HG02981 (cell line): ENCODE data around the gene MBNL2.
"Not testable (repeated sequence)": the region's sequence is repeated elsewhere in the genome, so short reads cannot be mapped to it uniquely, and the experiment has no call there.

ENCODE experiments used
- ATAC-seq: cut with Tn5 transposase; IDR thresholded peaks from one replicate; pipeline ENCODE4 v1.9.1; 2021; ENCODE audit warnings: mild to moderate bottlenecking, moderate library complexity; ENCODE audit not compliant: unreplicated experiment

Gene MBNL2

DNA sequence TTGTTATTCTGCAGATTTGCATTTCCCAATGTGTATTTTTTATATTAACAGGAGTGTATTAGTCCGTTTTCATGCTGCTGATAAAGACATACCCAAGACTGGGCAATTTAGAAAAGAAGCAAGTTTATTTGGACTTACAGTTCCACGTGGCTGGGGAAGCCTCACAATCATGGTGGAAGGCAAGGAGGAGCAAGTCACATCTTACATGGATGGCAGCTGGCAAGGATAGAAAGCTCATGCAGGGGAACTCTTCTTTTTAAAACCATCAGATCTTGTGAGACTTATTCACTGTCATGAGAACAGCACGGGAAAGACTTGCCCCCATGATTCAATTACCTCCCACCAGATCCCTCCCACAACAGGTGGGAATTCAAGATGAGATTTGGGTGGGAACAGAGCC is 14.9 kb upstream of the MBNL2 start:
- ATAC-seq, result not testable (repeated sequence)

DNA sequence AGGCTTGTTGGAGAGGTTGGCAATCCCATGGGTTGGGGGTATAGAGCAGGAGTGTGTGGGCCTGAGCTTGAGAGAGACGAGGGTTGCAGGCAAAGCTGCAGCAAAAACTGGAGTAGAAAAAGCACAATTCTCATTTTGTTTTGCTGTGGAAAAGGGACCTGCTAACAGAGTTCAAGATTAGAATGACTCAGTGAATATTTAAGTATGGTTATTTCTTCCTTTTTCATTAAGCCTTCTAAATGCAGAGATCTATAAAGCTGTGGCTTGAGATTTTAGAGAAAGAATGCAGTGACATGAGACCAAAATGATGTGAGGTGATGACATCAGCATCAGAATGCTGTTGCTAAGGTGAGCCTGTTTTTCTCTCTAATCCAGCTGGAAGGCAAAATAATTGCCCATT is 10.8 kb upstream of the MBNL2 start:
- no peak for ATAC-seq

DNA sequence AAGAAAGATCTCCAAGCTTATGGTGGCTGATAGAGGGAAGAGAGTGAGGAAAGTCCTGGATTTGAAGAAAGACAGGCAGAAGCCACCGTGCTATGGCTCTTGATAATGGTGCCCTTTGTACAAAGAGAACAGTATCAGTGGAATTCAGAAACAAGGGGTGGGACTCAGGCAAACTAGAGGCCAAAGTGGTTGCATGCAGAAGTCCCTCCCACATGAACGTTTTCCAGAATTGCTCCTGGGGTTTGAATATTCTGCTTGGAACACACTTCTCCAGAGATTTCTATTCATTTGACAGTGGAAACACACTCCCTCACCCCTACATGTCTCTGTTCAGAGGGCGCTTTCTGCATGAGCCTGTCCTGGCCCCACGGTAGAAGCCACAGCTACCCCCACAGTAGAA is 10.1 kb upstream of the MBNL2 start:
- ATAC-seq, result no peak

GRCh38 chr13:97212601-97213040 is 9.5 kb upstream of the MBNL2 start:
- ATAC-seq, result no peak

- no peak for ATAC-seq
Measured at GRCh38 chr13:97214921-97215320, 7.2 kb upstream of the MBNL2 start.

GRCh38 chr13:97215325-97215724 is 6.8 kb upstream of the MBNL2 start:
- no peak for ATAC-seq

GRCh38 chr13:97219226-97219625 is 2.9 kb upstream of the MBNL2 start:
- no peak for ATAC-seq

GRCh38 chr13:97220151-97220900 is 1.8 kb upstream of the MBNL2 start:
- ATAC-seq, result no peak

DNA sequence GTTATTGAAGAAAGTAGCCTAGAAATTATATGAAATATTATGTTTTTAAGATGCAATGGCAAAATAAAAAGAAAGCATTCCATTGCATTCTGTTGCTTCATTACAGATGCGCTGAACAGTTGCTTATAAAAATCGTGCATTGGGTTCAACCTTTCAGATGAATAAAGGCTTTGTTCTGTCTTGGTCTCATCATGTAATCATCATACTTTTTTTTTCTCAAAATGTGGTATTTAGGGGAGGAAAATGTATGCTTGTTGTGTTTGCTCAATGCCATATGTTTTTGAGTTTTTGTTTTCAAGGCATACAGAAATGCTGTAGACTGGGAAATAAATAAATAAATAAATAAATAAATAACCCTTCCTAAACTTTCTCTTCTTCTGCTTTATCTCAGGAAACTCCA is 1.1 kb upstream of the MBNL2 start:
- ATAC-seq, result no peak

DNA sequence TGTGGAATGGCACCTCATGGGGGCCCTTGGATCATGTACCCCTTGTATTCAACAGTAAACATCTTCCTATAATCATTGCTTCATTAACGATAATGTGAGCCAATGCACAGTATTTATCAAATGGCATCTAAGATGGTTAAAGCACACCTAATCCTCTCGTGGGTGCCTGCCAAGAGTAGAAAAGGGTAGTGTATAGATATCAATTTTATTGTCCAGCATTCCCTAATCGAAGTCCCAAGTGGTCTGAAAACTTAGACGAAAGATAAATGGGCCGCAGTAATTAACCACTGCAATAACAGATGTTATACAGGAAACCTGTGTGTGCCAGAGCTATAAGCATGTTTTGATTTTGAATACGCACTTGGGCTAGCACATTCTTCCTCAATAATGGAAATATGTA is 667 bp upstream of the MBNL2 start:
- ATAC-seq, result no peak

GRCh38 chr13:97223037-97223710 is 1.0 kb downstream of the MBNL2 start:
- no peak for ATAC-seq

GRCh38 chr13:97223711-97224541 is 1.8 kb downstream of the MBNL2 start:
- ATAC-seq, result peak; percentile 21

- peak; percentile 18 for ATAC-seq
Measured at GRCh38 chr13:97224544-97225300, 2.6 kb downstream of the MBNL2 start.

- ATAC-seq, result no peak
Measured at GRCh38 chr13:97225533-97225932, 3.4 kb downstream of the MBNL2 start.

DNA sequence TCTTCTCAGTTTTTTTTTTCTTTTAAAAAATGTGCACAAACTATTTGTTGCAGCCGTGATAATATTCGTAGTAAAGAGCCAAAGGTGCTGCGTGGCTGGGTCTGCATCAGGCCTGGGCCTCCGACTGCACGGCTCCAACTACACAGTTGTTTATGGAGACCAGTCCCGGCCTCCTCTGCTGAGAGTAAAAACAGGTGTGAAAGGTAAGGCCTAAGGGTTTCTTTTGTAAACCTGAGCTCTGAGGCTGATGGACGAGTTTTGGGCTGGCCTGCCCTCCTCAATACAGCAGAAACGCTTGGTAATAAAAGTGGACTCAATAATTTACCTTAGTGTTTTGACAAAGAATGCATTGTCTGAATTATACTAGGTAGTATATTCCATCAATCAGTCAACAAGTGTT is 3.9 kb downstream of the MBNL2 start:
- ATAC-seq, result no peak

GRCh38 chr13:97226788-97227627 is 4.9 kb downstream of the MBNL2 start:
- ATAC-seq, result peak; percentile 41

GRCh38 chr13:97228850-97229521 is 6.9 kb downstream of the MBNL2 start:
- ATAC-seq, result no peak

- no peak for ATAC-seq
Measured at GRCh38 chr13:97229699-97230098, 7.6 kb downstream of the MBNL2 start.

- ATAC-seq, result no peak
Measured at GRCh38 chr13:97231118-97231828, 9.1 kb downstream of the MBNL2 start.
